ENCODE results near the gene FERMT3. TPM values are rescaled to one million over a fixed set of nuclear protein-coding genes. Genes with fewer than 3 reads are reported as not detected.

The FERMT3 gene
- total RNA-seq, 1 experiment from 2014 or later = 10.6 TPM

GRCh38 chr11:64261556-64262080, 55.1 kb downstream of the FERMT3 start:
- Mint-ChIP-seq H3K36me3 (ENCODE audit: insufficient read depth in 1 of 3, low read depth in 3 of 3) (peaks cover 51 to 87% (median 69%) of the 10 kb centered on the region in 3 experiments), H3K27me3 (ENCODE audit: low read depth) (no peaks in the 10 kb centered on the region), H3K4me3 (no peak overlapping the region; a peak in 1 of 5 replicates), H3K4me1 (peaks cover 0 to 8% of the 10 kb centered on the region in 2 experiments; a peak in 3 of 4 replicates), H3K27ac (no peak overlapping the region), H3K9me3 (no peaks in the 10 kb centered on the region)
- H3K79me1 ChIP-seq (ENCODE audit: insufficient read depth, low read depth, low read length, poor library complexity, severe bottlenecking) = no peaks in the 10 kb centered on the region
- no peak overlapping the region for H4K5ac ChIP-seq (ENCODE audit: insufficient read length, low read depth, low read length)
- H2AFZ ChIP-seq (ENCODE audit: low read length) = no peak overlapping the region
- no peaks in the 10 kb centered on the region for H3K4me1 ChIP-seq (ENCODE audit: insufficient read depth, low read length)
- no peak overlapping the region for H3K27ac ChIP-seq (ENCODE audit: insufficient read length, low read depth, low read length)
- H3K56ac ChIP-seq (ENCODE audit: insufficient read length, low read depth, low read length) = no peak overlapping the region
- H2BK120ac ChIP-seq (ENCODE audit: low read depth, low read length, poor library complexity, severe bottlenecking) = no peak overlapping the region
- WGBS (ENCODE audit: extremely low coverage, insufficient read length, low lambda C conversion rate) = no CpG with 5 or more reads among the region's 18 CpGs
- no peak overlapping the region for H4K91ac ChIP-seq (ENCODE audit: insufficient read length, low read depth, low read length)
- no peak overlapping the region for H2BK15ac ChIP-seq (ENCODE audit: low read depth, low read length)
- H3K23me2 ChIP-seq (ENCODE audit: insufficient read length, low read depth, low read length, poor library complexity, severe bottlenecking) = no peaks in the 10 kb centered on the region
- no peaks in the 10 kb centered on the region for H3K79me2 ChIP-seq (ENCODE audit: insufficient read depth, low read length)
- no peak for TF ChIP-seq CTCF (conservative IDR thresholded peaks at IDR 0.05)
- H3K9me3 ChIP-seq (ENCODE audit: control insufficient read depth, low read depth, low read length) = no peaks in the 10 kb centered on the region
- H4K20me1 ChIP-seq (ENCODE audit: control insufficient read depth, insufficient read depth, insufficient read length) = no peaks in the 10 kb centered on the region
- no peak overlapping the region for H3K4me2 ChIP-seq (ENCODE audit: insufficient read depth, insufficient read length, low read length)
- H3K27me3 ChIP-seq (ENCODE audit: insufficient read depth, low read length) = no peaks in the 10 kb centered on the region
- H2BK20ac ChIP-seq (ENCODE audit: low read depth, low read length, poor library complexity, severe bottlenecking) = no peak overlapping the region
- H3K18ac ChIP-seq (ENCODE audit: insufficient read length, low read depth, low read length) = no peak overlapping the region
- H3K23ac ChIP-seq (ENCODE audit: insufficient read length, low read depth, low read length) = no peak overlapping the region
- no peak overlapping the region for H3K4ac ChIP-seq (ENCODE audit: low read depth, low read length)
- no peak overlapping the region for H4K8ac ChIP-seq (replicated peaks; ENCODE audit: insufficient read length, low read depth, low read length)
- H2BK12ac ChIP-seq (ENCODE audit: insufficient read length, low read depth, low read length) = no peak overlapping the region
- no peak overlapping the region for H3T11ph ChIP-seq (ENCODE audit: low read length)
- H3K9ac ChIP-seq (ENCODE audit: extremely low read depth, insufficient read length, low read length) = no peak overlapping the region
- H2BK5ac ChIP-seq (ENCODE audit: insufficient read length, low read length) = no peak overlapping the region
- H2AK5ac ChIP-seq (ENCODE audit: insufficient read length, low read length) = no peak overlapping the region
- DNase-seq = no peak
- H3K14ac ChIP-seq (ENCODE audit: insufficient read depth, low read length) = no peak overlapping the region
